Heart left ventricle (tissue), 13 donors: Measurements from ENCODE around the gene OR5K4.

Experiments
- POLR2A ChIP-seq, 2 donors: fragments of 450-650 bp; IDR thresholded peaks; one replicate each; pipeline ENCODE4 v1.6.1; 2017; ENCODE audit warnings: antibody characterized with exemption in 2 of 2, mild to moderate bottlenecking in 2 of 2, moderate library complexity in 2 of 2
- TF ChIP-seq, protein P1 (sequence below), 12 donors: fragments of 200-600 bp; sonication (generic) in 4 of 12; IDR thresholded peaks; one replicate each; pipeline versions ENCODE4 v1.5.0 to v1.8.0; 2018 to 2022; ENCODE audit warnings: antibody characterized with exemption in 12 of 12, mild to moderate bottlenecking in 5 of 12
- donor health status: ischemic (EF 13 %, LVEDD 7.1; RV severe dilation, severe dysfunction).
- donor health status: DM: no; HTN: yes; CAD: no.
- donor health status: DM: no; HTN: no; CAD: no.
- donor health status: ischemic (EF 25% LVEDD 6.9; RV normal size, moderate dysfunction).
- donor health status: ischemic (EF 25% LVEDD 5.7; RV mildly dilated, moderate dysfunction).
- donor health status: ischemic (EF 35%, LVEDD 5.7; RV mildly dilated, moderate dysfunction).
- donor health status: nonischemic (EF 11% LVEDD 7.7; RV severe dilation, severe dysfunction).
- donor health status: DM: yes; HTN: yes; CAD: no.
- donor health status: PGD.
- donor health status: ischemic (EF 29% LVEDD 5.4; RV normal size, mild dysfunction).
- donor health status: nonischemic (EF 23%, LVEDD 6.1; RV moderate dilation, normal function).

DNA sequence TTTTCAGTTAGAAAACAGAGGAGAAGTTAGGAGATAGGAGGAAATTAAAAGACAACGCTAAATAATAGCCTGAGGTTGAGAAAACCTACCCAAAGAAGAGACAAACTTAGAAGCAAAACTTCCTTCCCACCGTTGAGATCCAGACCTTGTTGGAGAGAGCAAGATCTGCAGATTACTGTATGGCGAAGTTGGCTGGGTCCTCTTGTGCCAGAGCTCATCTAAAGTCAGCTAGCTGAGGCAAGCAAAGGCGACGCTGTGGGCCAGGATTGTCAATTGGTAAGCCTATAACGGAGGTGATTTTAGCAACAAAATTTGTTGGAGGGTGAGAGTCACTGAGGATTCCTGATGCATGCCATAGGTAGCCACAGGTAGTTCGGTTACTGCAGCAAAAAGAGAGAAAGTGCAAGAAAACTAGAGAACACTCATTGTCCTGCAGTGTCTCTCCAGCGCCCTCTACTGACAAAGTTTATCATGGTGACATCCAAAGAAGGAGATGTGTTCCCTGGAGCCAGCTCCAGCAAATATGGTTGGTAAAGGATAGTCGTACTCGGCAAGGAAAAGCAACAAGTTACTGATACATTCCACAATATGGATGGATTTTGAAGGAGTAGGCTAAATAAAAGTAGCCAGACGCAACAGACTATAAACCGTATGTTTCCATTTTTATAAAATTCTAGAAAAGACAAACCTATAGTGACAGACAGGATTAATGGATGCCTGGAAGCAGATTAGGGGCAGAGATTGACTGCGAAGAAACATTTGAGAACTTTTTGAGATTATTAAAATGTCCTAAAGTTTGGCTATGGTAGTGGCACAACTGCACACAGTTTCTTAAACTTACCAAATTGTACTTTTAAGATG is 9.8 kb upstream of the OR5K4 start:
- TF ChIP-seq POLR2A (IDR thresholded peaks at IDR 0.05): no peak
- TF ChIP-seq, protein P1, sequence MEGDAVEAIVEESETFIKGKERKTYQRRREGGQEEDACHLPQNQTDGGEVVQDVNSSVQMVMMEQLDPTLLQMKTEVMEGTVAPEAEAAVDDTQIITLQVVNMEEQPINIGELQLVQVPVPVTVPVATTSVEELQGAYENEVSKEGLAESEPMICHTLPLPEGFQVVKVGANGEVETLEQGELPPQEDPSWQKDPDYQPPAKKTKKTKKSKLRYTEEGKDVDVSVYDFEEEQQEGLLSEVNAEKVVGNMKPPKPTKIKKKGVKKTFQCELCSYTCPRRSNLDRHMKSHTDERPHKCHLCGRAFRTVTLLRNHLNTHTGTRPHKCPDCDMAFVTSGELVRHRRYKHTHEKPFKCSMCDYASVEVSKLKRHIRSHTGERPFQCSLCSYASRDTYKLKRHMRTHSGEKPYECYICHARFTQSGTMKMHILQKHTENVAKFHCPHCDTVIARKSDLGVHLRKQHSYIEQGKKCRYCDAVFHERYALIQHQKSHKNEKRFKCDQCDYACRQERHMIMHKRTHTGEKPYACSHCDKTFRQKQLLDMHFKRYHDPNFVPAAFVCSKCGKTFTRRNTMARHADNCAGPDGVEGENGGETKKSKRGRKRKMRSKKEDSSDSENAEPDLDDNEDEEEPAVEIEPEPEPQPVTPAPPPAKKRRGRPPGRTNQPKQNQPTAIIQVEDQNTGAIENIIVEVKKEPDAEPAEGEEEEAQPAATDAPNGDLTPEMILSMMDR (IDR thresholded peaks at IDR 0.05): peak in 4 of 12 donors; percentile 26 to 60 (median 34)
